GM23248 (cell line): ENCODE results near the gene CTPS2. TPM values are rescaled to one million over a fixed set of nuclear protein-coding genes. Genes with fewer than 3 reads are reported as not detected.

Experiments used
- DNase-seq: peaks from one replicate; pipeline ENCODE4 v3.0.0-alpha.2; 2015
- H2AFZ ChIP-seq: fragments of 200-600 bp; sonication (generic); 2 replicates; pipeline ENCODE4 v1.6.1; 2016; ENCODE audit warnings: antibody characterized with exemption
- H3F3A ChIP-seq: fragments of 200-600 bp; sonication (generic); 2 replicates; pipeline ENCODE4 v1.6.1; 2016; ENCODE audit warnings: mild to moderate bottlenecking, antibody characterized with exemption, mixed run types; ENCODE audit not compliant: insufficient read depth
- H3K27ac ChIP-seq: fragments of 200-600 bp; sonication (generic); 2 replicates; pipeline ENCODE4 v1.5.1; 2016; ENCODE audit warnings: mild to moderate bottlenecking
- H3K27me3 ChIP-seq: fragments of 200-600 bp; sonication (generic); replicated peaks from 2 replicates; pipeline ENCODE4 v1.6.1; 2016; ENCODE audit warnings: mild to moderate bottlenecking; ENCODE audit not compliant: insufficient read depth
- H3K36me3 ChIP-seq: fragments of 200-600 bp; sonication (generic); 2 replicates; pipeline ENCODE4 v1.6.1; 2016; ENCODE audit warnings: low read depth, mild to moderate bottlenecking
- H3K4me1 ChIP-seq: fragments of 200-600 bp; sonication (generic); 2 replicates; pipeline ENCODE4 v1.6.1; 2016; ENCODE audit warnings: mild to moderate bottlenecking; ENCODE audit not compliant: insufficient read depth
- H3K4me2 ChIP-seq: fragments of 200-600 bp; sonication (generic); one replicate; pipeline ENCODE4 v1.6.1; 2016; ENCODE audit warnings: mild to moderate bottlenecking; ENCODE audit not compliant: unreplicated experiment
- H3K4me3 ChIP-seq: fragments of 200-600 bp; sonication (generic); 2 replicates; pipeline ENCODE4 v1.5.1; 2016; ENCODE audit warnings: mild to moderate bottlenecking
- H3K79me2 ChIP-seq: fragments of 200-600 bp; sonication (generic); 2 replicates; pipeline ENCODE4 v1.6.1; 2016; ENCODE audit warnings: mild to moderate bottlenecking; ENCODE audit not compliant: insufficient read depth
- H3K9ac ChIP-seq: fragments of 200-600 bp; sonication (generic); 2 replicates; pipeline ENCODE4 v1.6.1; 2016; ENCODE audit warnings: mild to moderate bottlenecking
- H3K9me2 ChIP-seq: fragments of 200-600 bp; sonication (generic); 2 replicates; pipeline ENCODE4 v1.6.1; 2016; ENCODE audit warnings: mixed run types, mild to moderate bottlenecking, moderate library complexity; ENCODE audit not compliant: insufficient read depth
- H3K9me3 ChIP-seq: fragments of 200-600 bp; sonication (generic); one replicate; pipeline ENCODE4 v1.6.1; 2017; ENCODE audit warnings: low read depth
- H4K20me1 ChIP-seq: fragments of 200-600 bp; sonication (generic); 2 replicates; pipeline ENCODE4 v1.6.0; 2016; ENCODE audit not compliant: insufficient read depth
- EZH2 ChIP-seq: fragments of 200-600 bp; sonication (generic); IDR thresholded peaks from 2 replicates; pipeline ENCODE4 v1.6.1; 2018; ENCODE audit warnings: antibody characterized with exemption, mild to moderate bottlenecking; ENCODE audit not compliant: insufficient read depth, poor library complexity, severe bottlenecking
- EZH2phosphoT487 ChIP-seq: fragments of 200-600 bp; sonication (generic); IDR thresholded peaks from 2 replicates; pipeline ENCODE4 v1.6.1; 2018; ENCODE audit warnings: antibody characterized with exemption, moderate library complexity, mild to moderate bottlenecking, low read depth; ENCODE audit not compliant: insufficient read depth
- WGBS, 2 experiments: methylation state at CpG; one replicate each; pipeline ENCODE4 v1.1.6; 2015 to 2017; ENCODE audit warnings: low lambda C conversion rate in 2 of 2, low coverage in 1 of 2; ENCODE audit errors: missing lambda C conversion rate in 2 of 2; 5-methylcytosine and 5-hydroxymethylcytosine counted together
- in situ Hi-C: fragments of 300-500 bp; cut with MboI; formaldehyde crosslinking; loops from 2 replicates; pipeline ENCODE4 v1.15.0; 2020
- polyA plus RNA-seq: library from polyadenylated mRNA; unstranded; fragments of >200 nt; fragmentation: Nextera tagmentation; extraction: Ambion mirVana; gene quantifications from 2 replicates; pipeline ENCODE4 v1.2.1, GENCODE V29; 2016
- total RNA-seq: library from RNA; depleted of rRNA; stranded (reverse); fragments of >200 nt; shearing (Covaris generic); gene quantifications from 2 replicates; pipeline ENCODE4 v1.2.3, GENCODE V29; 2014

CTPS2 gene
- total and polyA plus RNA-seq, 2 experiments from 2014 or later = 4.4 to 5.8 TPM

- no peak for TF ChIP-seq EZH2
- no peak for TF ChIP-seq EZH2phosphoT487
- Histone ChIP-seq H3K4me2 (no peak overlapping the region), H3K79me2 (no peaks in the 10 kb centered on the region), H3K36me3 (no peaks in the 10 kb centered on the region), H3K4me3 (no peak overlapping the region), H3K4me1 (peaks cover 16% of the 10 kb centered on the region), H3K9me2 (no peaks in the 10 kb centered on the region), H3K27me3 (no peaks in the 10 kb centered on the region), H3K9ac (no peak overlapping the region), H3F3A (peaks cover 18% of the 10 kb centered on the region; the same call in 1 of the 2 replicates), H2AFZ (no peak overlapping the region), H3K27ac (no peak overlapping the region), H4K20me1 (no peaks in the 10 kb centered on the region), H3K9me3 (no peaks in the 10 kb centered on the region)
- 70 to 81% methylated on average over 3 of the region's 3 CpGs for WGBS, 2 experiments
- DNase-seq = no peak
- in situ Hi-C loops = no loop called here
Observed at GRCh38 chrX:16654093-16654492, 58.4 kb downstream of the CTPS2 start.

DNA sequence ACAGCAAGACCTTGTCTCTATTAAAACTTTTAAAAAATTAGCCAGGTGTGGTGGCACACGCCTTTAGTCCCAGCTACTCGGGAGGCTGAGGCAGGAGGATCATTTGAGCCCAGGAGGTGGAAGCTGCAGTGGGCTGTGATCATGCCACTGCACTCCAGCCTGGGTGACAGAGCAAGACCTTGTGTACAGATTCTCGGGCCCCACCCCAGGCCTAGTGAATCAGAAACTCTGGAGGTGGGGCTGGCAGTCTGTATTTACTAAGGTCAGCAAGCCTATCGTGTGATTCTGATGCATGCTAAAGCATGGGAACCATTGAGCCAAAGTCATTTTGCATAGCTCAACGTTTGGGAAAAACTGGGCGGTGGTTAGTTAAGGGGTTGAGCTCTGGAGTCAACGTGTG, 59.0 kb downstream of the CTPS2 start:
- Histone ChIP-seq H3K4me3 (no peak overlapping the region), H3K4me1 (peaks cover 11% of the 10 kb centered on the region), H3K9me3 (no peaks in the 10 kb centered on the region), H3K79me2 (no peaks in the 10 kb centered on the region), H3F3A (peaks cover 11% of the 10 kb centered on the region; the same call in 1 of the 2 replicates), H2AFZ (no peak overlapping the region), H3K9ac (no peak overlapping the region), H4K20me1 (no peaks in the 10 kb centered on the region), H3K9me2 (no peaks in the 10 kb centered on the region), H3K27ac (no peak overlapping the region), H3K4me2 (no peak overlapping the region), H3K27me3 (no peaks in the 10 kb centered on the region), H3K36me3 (no peaks in the 10 kb centered on the region)
- TF ChIP-seq EZH2phosphoT487 (no peak), EZH2 (no peak)
- 92 to 98% methylated on average over 7 of the region's 7 CpGs for WGBS, 2 experiments
- in situ Hi-C loops = no loop called here
- DNase-seq = peak; percentile 33

- no peaks in the 10 kb centered on the region for H3K36me3 ChIP-seq
- H3K9me3 ChIP-seq = no peaks in the 10 kb centered on the region
- no peak overlapping the region for H3K9ac ChIP-seq
- in situ Hi-C loops = no loop called here
- no peaks in the 10 kb centered on the region for H4K20me1 ChIP-seq
- peaks cover 8% of the 10 kb centered on the region for H3K4me1 ChIP-seq
- H3K27me3 ChIP-seq = no peaks in the 10 kb centered on the region
- WGBS, 2 experiments = 75 to 84% methylated on average over 4 of the region's 4 CpGs
- H3K9me2 ChIP-seq = no peaks in the 10 kb centered on the region
- no peak overlapping the region for H2AFZ ChIP-seq
- no peak overlapping the region for H3K4me2 ChIP-seq
- no peak for DNase-seq
- no peak overlapping the region for H3K4me3 ChIP-seq
- H3F3A ChIP-seq = 0 out of 2 replicates have a peak, but pooled peaks cover 6% of the 10 kb centered on the region
- H3K27ac ChIP-seq = 0 out of 2 replicates have a peak overlapping the region, but pooled peaks have one; percentile 24
- H3K79me2 ChIP-seq = no peaks in the 10 kb centered on the region
- TF ChIP-seq EZH2phosphoT487 = no peak
- TF ChIP-seq EZH2 = no peak
Observed at GRCh38 chrX:16651391-16652024, 61.0 kb downstream of the CTPS2 start.

- Histone ChIP-seq H3K4me2 (no peak within 1 kb of the TSS), H3K9ac (no peak within 1 kb of the TSS), H2AFZ (no peak within 1 kb of the TSS), H3K79me2 (no peaks in the 10 kb centered on the region), H3K4me3 (no peak within 1 kb of the TSS), H4K20me1 (no peaks in the 10 kb centered on the region), H3K36me3 (no peaks in the 10 kb centered on the region), H3K4me1 (peaks cover 8% of the 10 kb centered on the region), H3F3A (0 out of 2 replicates have a peak, but pooled peaks cover 6% of the 10 kb centered on the region), H3K27ac (no peak within 1 kb of the TSS), H3K9me2 (no peaks in the 10 kb centered on the region), H3K9me3 (no peaks in the 10 kb centered on the region), H3K27me3 (no peaks in the 10 kb centered on the region)
- WGBS, 2 experiments = 97 to 98% methylated on average over 4 of the region's 4 CpGs
- in situ Hi-C loops = no loop called here
- DNase-seq = no peak
- TF ChIP-seq EZH2 (no peak), EZH2phosphoT487 (no peak)
Observed at GRCh38 chrX:16649858-16650257, 62.6 kb downstream of the CTPS2 start, which contains the start of gene S100G. Gene S100G, plus strand, starts transcription at chrX:16650158. Its CDS starts 849 bp downstream, at chrX:16651007.
